ENCODE data around the gene KCNMA1. TPM values are rescaled to one million over a fixed set of nuclear protein-coding genes. Genes with fewer than 3 reads are reported as not detected.
A peak's percentile ranks its signal among the peaks of the same experiment; 100 is the strongest.

KCNMA1 gene
- total and polyA plus RNA-seq, 9 of the 15 experiments (the other 6 are each of a cell fraction or from before 2014, with no cell fraction given), result 0.01 to 0.95 (median 0.15) TPM; not detected in 4

DNA sequence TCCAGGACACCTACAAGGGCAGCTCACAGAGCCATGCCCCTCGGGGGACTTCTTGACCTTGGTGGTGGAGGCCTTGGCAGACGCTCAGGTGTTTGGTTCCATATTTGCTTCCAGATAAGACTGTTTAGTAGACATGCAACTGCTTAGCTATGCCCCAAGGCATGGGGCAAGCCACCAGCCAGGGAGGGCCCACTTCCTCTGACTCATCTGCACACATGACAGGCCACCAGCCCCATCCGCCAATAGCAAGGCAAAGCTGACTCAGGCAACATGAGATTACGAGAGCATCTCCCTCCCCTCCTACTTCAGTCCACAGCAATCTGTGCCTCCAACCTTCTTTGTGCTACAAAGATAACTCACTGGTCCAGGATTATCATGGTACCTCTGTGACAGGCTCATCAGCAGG lies 54.9 kb downstream of the KCNMA1 start (continued):
- TF ChIP-seq, protein P1, sequence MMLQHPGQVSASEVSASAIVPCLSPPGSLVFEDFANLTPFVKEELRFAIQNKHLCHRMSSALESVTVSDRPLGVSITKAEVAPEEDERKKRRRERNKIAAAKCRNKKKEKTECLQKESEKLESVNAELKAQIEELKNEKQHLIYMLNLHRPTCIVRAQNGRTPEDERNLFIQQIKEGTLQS (IDR thresholded peaks at IDR 0.05), result peak; percentile 90
- TF ChIP-seq, protein P1 (CRISPR knock-in tag; conservative IDR thresholded peaks at IDR 0.05), result no peak
- TF ChIP-seq ATF7 (IDR thresholded peaks at IDR 0.05), result peak; percentile 31; the same call in 1 of the 2 replicates
- TF ChIP-seq, protein P2, sequence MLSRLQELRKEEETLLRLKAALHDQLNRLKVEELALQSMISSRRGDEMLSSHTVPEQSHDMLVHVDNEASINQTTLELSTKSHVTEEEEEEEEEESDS (CRISPR knock-in tag; IDR thresholded peaks at IDR 0.05), result no peak
- no peak for TF ChIP-seq ZNF212 (CRISPR knock-in tag; IDR thresholded peaks at IDR 0.05)
- no peak for TF ChIP-seq TEAD2 (tag; IDR thresholded peaks at IDR 0.05)
- TF ChIP-seq HNRNPH1 (optimal IDR thresholded peaks at IDR 0.05; ENCODE audit: low read depth, low read length), result no peak
- TF ChIP-seq ZNF780A (CRISPR knock-in tag; IDR thresholded peaks at IDR 0.05), result no peak
- no peak for TF ChIP-seq ESRRA (IDR thresholded peaks at IDR 0.05; ENCODE audit: borderline replicate concordance, low read depth)
- TF ChIP-seq MTA3 (IDR thresholded peaks at IDR 0.05; ENCODE audit: borderline replicate concordance), result no peak
- TF ChIP-seq RCOR1 (IDR thresholded peaks at IDR 0.05; ENCODE audit: borderline replicate concordance in 1 of 2, low read depth in 2 of 2, low read length in 2 of 2), result peak; percentile 78 to 100; a peak in 3 of 4 replicates
- TF ChIP-seq, protein P3, sequence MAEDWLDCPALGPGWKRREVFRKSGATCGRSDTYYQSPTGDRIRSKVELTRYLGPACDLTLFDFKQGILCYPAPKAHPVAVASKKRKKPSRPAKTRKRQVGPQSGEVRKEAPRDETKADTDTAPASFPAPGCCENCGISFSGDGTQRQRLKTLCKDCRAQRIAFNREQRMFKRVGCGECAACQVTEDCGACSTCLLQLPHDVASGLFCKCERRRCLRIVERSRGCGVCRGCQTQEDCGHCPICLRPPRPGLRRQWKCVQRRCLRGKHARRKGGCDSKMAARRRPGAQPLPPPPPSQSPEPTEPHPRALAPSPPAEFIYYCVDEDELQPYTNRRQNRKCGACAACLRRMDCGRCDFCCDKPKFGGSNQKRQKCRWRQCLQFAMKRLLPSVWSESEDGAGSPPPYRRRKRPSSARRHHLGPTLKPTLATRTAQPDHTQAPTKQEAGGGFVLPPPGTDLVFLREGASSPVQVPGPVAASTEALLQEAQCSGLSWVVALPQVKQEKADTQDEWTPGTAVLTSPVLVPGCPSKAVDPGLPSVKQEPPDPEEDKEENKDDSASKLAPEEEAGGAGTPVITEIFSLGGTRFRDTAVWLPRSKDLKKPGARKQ (CRISPR knock-in tag; IDR thresholded peaks at IDR 0.05), result no peak
- no peak for TF ChIP-seq PHF8 (IDR thresholded peaks at IDR 0.05; ENCODE audit: borderline replicate concordance, low read length)
- TF ChIP-seq KLF16 (IDR thresholded peaks at IDR 0.05), result peak; percentile 62; the same call in 1 of the 2 replicates
- TF ChIP-seq, protein P4, sequence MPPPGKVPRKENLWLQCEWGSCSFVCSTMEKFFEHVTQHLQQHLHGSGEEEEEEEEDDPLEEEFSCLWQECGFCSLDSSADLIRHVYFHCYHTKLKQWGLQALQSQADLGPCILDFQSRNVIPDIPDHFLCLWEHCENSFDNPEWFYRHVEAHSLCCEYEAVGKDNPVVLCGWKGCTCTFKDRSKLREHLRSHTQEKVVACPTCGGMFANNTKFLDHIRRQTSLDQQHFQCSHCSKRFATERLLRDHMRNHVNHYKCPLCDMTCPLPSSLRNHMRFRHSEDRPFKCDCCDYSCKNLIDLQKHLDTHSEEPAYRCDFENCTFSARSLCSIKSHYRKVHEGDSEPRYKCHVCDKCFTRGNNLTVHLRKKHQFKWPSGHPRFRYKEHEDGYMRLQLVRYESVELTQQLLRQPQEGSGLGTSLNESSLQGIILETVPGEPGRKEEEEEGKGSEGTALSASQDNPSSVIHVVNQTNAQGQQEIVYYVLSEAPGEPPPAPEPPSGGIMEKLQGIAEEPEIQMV (tag; conservative IDR thresholded peaks at IDR 0.05; ENCODE audit: low read depth), result no peak
- no peak for TF ChIP-seq ZNF3 (CRISPR knock-in tag; IDR thresholded peaks at IDR 0.05)
- peak; percentile 91 to 92 for TF ChIP-seq KDM1A (IDR thresholded peaks at IDR 0.05)
- no peak for TF ChIP-seq MEF2A (IDR thresholded peaks at IDR 0.05; ENCODE audit: control insufficient read depth, low read depth, low read length)
- peak; percentile 51 for TF ChIP-seq ZNF316 (IDR thresholded peaks at IDR 0.05)
- TF ChIP-seq, protein P5, sequence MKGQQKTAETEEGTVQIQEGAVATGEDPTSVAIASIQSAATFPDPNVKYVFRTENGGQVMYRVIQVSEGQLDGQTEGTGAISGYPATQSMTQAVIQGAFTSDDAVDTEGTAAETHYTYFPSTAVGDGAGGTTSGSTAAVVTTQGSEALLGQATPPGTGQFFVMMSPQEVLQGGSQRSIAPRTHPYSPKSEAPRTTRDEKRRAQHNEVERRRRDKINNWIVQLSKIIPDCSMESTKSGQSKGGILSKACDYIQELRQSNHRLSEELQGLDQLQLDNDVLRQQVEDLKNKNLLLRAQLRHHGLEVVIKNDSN (CRISPR knock-in tag; IDR thresholded peaks at IDR 0.05), result peak; percentile 85
- TF ChIP-seq, protein P6, sequence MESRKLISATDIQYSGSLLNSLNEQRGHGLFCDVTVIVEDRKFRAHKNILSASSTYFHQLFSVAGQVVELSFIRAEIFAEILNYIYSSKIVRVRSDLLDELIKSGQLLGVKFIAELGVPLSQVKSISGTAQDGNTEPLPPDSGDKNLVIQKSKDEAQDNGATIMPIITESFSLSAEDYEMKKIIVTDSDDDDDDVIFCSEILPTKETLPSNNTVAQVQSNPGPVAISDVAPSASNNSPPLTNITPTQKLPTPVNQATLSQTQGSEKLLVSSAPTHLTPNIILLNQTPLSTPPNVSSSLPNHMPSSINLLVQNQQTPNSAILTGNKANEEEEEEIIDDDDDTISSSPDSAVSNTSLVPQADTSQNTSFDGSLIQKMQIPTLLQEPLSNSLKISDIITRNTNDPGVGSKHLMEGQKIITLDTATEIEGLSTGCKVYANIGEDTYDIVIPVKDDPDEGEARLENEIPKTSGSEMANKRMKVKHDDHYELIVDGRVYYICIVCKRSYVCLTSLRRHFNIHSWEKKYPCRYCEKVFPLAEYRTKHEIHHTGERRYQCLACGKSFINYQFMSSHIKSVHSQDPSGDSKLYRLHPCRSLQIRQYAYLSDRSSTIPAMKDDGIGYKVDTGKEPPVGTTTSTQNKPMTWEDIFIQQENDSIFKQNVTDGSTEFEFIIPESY (CRISPR knock-in tag; IDR thresholded peaks at IDR 0.05), result no peak
- TF ChIP-seq HEY1 (CRISPR knock-in tag; IDR thresholded peaks at IDR 0.05; ENCODE audit: borderline replicate concordance), result no peak
- TF ChIP-seq ZNF263 (CRISPR knock-in tag; IDR thresholded peaks at IDR 0.05; ENCODE audit: borderline replicate concordance), result no peak
- TF ChIP-seq ZNF282 (CRISPR knock-in tag; IDR thresholded peaks at IDR 0.05), result no peak
